GM12891 (cell line): Measurements from ENCODE around the gene HEY2.

Source experiments
- POLR2A ChIP-seq: IDR thresholded peaks from 2 replicates; pipeline ENCODE4 v1.6.1; 2011; ENCODE audit warnings: low read depth, low read length, control low read depth
- POLR2AphosphoS5 ChIP-seq: IDR thresholded peaks from 2 replicates; pipeline ENCODE4 v1.6.1; 2011; ENCODE audit warnings: low read depth, low read length, control low read depth
- TAF1 ChIP-seq: IDR thresholded peaks from 2 replicates; pipeline ENCODE4 v1.6.1; 2011; ENCODE audit warnings: low read depth, low read length, control low read depth

DNA sequence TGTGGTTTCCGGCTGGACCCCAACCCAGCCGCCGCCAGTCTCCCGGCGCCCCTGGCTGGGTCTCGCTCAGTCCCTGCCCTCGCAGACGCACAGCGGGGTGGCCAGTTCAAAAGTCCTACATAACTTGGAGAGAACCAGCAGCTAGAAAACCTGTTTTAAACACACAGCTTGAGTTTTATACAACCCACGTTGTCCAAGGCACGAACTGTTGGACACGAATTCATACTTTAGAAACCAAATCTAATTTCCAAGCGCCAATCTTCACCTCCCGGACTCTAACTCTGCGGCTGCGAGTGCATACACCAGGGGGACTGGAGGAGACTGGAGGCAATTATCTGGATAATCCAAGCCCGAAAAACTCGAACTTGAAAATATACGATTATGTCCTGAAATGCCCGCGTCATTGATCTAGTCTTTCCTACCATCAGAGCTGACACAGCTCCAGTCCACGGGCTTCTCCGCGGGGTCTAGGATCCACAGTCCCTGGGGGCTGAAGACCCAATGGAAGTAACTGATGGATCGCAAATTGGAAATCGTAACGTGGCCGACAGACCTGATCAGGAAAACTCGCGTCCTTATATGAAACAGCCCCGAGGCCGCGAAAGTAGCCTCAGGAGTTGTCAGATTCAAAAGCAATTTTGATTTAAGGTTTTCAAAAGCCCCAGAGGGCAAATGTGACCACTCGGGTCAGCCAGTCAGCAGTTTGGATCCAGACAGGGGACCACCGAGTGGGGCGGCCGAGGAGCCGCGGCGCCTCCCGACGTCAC, 843 bp upstream of the HEY2 start:
- TF ChIP-seq POLR2A (no peak), POLR2AphosphoS5 (no peak), TAF1 (no peak)
